Measurements from ENCODE around the gene ATP8A2. TPM values are rescaled to one million over a fixed set of nuclear protein-coding genes. Genes with fewer than 3 reads are reported as not detected.

The ATP8A2 gene
- total RNA-seq = under 0.01 and 1.2 TPM in 2 replicates

DNA sequence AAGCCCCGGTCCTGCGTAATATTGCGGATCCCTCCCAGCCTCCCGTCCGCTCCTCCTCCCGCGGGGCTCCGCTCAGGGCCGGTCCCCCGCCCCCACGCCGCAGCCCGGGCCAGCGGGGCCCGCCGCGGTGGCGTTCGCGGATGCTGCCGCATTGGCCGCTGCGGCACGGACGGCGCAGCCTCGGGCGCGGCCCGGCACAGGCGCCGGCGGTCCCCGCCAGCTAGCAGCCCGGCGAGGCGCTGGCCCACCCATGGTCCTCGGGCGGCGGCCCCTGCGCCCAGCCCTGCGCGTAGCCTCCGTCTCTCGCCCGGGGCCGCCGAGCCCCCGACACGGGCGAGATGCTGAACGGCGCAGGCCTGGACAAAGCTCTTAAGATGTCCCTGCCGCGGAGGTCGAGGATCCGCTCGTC lies at the start of gene ATP8A2:
TSS of gene ATP8A2 (plus strand) at position 100 of the 409 bp plus-strand sequence. CDS start at position 339, 239 bp downstream.

GRCh38 chr13:26051657-26052311 lies 680.0 kb downstream of the ATP8A2 start, which contains the start of gene SHISA2:
Gene SHISA2, minus strand, starts transcription at chr13:26052016. Its CDS starts 1,041 bp downstream, at chr13:26050975.

Other genes with a start within 250 kb of the ATP8A2 start
- gene AMER2, start 199.7 kb upstream of the ATP8A2 start, total RNA-seq = not detected in 2 replicates
- 21.2 and 25.6 TPM in 2 replicates for gene MTMR6, start 84.5 kb upstream of the ATP8A2 start, total RNA-seq
- gene NUP58, start 70.3 kb upstream of the ATP8A2 start, total RNA-seq = 35.3 and 50.6 TPM in 2 replicates